NB4 (cell line): Measurements from ENCODE around the gene IGF2BP3.

Experiments used
- DNase-seq: peaks from one replicate; pipeline ENCODE4 v3.0.0; 2010; ENCODE audit warnings: low read depth
- H3K4me3 ChIP-seq: one replicate; pipeline ENCODE4 v1.5.1; 2011; ENCODE audit warnings: mild to moderate bottlenecking, low read depth, low read length, moderate library complexity
- MYC ChIP-seq: IDR thresholded peaks from 2 replicates; pipeline ENCODE4 v1.6.1; 2011; ENCODE audit warnings: low read depth, low read length
- POLR2A ChIP-seq: IDR thresholded peaks from 2 replicates; pipeline ENCODE4 v1.6.1; 2011; ENCODE audit warnings: mild to moderate bottlenecking; ENCODE audit not compliant: insufficient read length; ENCODE audit errors: extremely low read depth
- TF ChIP-seq, protein P1 (sequence below): IDR thresholded peaks from 2 replicates; pipeline ENCODE4 v1.6.1; 2011; ENCODE audit warnings: low read depth, low read length
- TF ChIP-seq, protein P2 (sequence below): IDR thresholded peaks from one replicate; pipeline ENCODE4 v1.5.1; 2012; ENCODE audit warnings: low read depth, low read length

IGF2BP3 gene

DNA sequence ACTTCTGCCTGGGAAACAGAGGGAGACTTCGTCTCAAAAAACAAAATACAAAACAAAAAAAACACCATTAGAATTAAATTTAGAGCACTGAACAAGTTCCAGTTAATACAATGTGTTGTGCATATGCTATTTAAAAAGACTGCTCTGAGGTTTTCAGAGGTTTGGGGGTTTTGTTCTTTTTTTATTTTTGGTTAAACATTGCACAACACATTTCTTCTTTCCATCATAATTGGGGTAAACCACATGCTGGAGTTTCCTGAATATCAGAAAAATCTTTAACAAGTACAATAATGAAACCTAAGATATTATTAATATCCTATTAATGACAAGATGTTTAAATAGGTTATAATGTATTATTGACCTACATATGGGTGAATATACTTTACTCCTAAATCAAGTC is 26.3 kb downstream of the IGF2BP3 start:
- TF ChIP-seq, protein P1, sequence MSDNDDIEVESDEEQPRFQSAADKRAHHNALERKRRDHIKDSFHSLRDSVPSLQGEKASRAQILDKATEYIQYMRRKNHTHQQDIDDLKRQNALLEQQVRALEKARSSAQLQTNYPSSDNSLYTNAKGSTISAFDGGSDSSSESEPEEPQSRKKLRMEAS: no peak
- TF ChIP-seq POLR2A (no peak), MYC (no peak)
- TF ChIP-seq, protein P2, sequence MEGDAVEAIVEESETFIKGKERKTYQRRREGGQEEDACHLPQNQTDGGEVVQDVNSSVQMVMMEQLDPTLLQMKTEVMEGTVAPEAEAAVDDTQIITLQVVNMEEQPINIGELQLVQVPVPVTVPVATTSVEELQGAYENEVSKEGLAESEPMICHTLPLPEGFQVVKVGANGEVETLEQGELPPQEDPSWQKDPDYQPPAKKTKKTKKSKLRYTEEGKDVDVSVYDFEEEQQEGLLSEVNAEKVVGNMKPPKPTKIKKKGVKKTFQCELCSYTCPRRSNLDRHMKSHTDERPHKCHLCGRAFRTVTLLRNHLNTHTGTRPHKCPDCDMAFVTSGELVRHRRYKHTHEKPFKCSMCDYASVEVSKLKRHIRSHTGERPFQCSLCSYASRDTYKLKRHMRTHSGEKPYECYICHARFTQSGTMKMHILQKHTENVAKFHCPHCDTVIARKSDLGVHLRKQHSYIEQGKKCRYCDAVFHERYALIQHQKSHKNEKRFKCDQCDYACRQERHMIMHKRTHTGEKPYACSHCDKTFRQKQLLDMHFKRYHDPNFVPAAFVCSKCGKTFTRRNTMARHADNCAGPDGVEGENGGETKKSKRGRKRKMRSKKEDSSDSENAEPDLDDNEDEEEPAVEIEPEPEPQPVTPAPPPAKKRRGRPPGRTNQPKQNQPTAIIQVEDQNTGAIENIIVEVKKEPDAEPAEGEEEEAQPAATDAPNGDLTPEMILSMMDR: no peak
- peak; percentile 58 for DNase-seq
- no peak overlapping the region for H3K4me3 ChIP-seq

DNA sequence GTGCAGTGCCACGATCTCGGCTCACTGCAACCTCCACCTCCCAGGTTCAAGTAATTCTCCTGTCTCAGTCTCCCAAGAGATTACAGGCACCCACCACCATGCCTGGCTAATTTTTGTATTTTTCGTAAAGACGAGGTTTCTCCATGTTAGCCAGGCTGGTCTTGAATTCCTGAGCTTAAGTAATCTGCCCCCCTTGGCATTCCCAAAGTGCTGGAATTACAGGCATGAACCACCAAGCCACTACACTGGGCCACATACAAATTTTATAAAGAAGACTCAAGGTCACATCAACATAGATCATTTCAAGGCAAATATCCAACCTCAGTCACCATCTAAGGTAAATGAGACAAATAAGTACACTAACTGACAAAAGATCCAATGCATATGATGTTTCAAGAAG is 32.1 kb downstream of the IGF2BP3 start:
- no peak overlapping the region for H3K4me3 ChIP-seq
- no peak for DNase-seq
- TF ChIP-seq MYC: no peak
- TF ChIP-seq, protein P2: no peak
- no peak for TF ChIP-seq POLR2A
- TF ChIP-seq, protein P1: no peak

DNA sequence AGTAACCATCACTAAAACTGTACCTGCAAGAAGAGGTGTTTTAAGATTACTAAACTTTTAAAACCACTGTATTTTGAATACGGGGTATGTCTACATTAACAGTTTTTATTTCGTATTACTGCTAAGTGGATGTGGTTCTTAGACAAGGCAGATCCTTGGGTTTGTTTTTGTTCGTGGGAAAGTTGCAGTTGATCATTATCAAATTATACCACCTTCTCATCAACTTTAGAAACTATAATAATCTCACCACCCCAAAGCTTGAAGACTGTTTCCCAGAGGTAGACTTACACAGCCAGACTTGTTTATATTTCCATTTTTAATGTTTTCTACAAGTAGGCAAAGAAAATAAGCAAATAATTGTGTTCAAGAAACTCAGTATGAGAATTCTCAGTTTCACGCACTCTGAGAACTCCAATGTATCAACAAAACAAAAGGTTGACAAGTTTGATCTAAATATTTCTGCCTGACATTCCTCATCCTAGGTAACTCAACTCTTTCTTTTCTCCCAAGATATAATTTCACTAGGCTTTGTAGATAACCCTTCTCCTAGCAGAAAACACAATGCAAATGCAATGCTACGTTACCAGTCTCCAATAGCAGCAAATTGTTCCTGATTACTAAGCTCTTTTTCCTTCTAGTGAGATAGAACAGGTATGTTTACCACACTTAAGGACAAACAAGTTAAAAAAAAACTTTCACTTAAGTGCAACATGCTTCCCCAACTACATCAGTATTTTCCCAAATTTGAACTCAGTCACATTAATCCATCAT is 36.0 kb downstream of the IGF2BP3 start:
- no peak overlapping the region for H3K4me3 ChIP-seq
- no peak for DNase-seq
- no peak for TF ChIP-seq MYC
- TF ChIP-seq POLR2A: no peak
- TF ChIP-seq, protein P2: no peak

DNA sequence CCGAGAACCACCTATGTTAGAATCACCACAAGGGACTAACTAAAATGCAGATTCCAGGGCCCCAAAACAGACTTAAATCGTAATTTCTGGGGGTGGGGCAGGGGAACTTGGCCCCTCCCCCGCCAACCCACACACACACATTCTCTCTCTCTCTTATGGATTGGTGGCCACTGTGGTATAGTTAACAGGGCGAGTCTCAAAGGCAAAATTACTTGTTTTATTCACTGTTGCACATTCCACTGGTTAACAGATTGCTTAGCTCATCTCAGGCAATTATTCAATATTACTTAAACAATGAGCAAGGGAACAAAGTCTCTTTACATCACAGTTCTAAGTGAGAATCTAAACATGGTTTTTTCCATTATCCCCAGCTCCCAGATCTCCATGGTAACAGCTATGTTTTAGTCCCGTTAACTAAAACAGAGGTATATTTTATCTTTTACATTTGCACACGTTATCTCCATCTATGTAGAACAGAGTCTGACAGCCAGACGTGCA is 38.5 kb downstream of the IGF2BP3 start:
- H3K4me3 ChIP-seq: no peak overlapping the region
- no peak for TF ChIP-seq POLR2A
- no peak for TF ChIP-seq MYC
- TF ChIP-seq, protein P1: no peak
- TF ChIP-seq, protein P2: no peak
- DNase-seq: peak; percentile 42

DNA sequence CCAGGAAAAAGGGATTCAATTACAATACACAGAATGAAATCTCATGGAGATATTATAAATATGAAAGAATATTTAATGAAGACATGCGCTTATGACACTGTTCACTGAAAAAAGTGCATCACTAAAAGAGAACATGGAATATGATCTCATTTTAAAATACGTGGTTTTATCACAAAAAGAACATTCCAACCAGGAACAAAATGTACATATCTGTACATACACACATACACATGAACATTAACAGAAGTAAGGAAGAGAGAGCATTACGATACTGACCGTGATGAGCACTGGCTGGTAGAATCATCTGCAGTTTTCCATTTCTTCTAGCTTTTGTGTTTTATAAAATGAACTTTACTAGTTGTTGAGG is 39.4 kb downstream of the IGF2BP3 start:
- TF ChIP-seq, protein P2: no peak
- no peak for TF ChIP-seq MYC
- DNase-seq: no peak
- H3K4me3 ChIP-seq: no peak overlapping the region

DNA sequence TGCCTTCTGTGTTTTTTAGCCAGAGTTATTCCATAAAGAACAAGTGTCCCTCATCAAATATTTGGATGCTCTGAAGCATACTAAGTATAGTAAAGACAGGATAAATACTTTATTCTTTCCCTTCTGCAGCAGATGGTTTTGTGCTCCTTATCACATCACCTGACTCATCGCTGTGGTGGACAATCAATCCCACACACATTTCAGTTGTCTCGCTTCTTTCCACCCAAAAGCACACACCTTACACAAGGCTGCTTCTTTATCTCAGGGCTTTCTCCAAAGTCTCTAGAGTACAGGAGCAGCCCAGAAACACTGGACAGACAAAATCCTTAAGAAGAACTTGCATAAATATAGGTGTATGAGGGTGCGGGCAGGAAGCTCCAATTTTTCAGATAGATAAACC is 43.4 kb downstream of the IGF2BP3 start:
- TF ChIP-seq, protein P1: no peak
- TF ChIP-seq, protein P2: no peak
- TF ChIP-seq MYC (no peak), POLR2A (no peak)
- DNase-seq: no peak
- no peak overlapping the region for H3K4me3 ChIP-seq
